ENCODE data around the gene NEMP1.

NEMP1 gene

DNA sequence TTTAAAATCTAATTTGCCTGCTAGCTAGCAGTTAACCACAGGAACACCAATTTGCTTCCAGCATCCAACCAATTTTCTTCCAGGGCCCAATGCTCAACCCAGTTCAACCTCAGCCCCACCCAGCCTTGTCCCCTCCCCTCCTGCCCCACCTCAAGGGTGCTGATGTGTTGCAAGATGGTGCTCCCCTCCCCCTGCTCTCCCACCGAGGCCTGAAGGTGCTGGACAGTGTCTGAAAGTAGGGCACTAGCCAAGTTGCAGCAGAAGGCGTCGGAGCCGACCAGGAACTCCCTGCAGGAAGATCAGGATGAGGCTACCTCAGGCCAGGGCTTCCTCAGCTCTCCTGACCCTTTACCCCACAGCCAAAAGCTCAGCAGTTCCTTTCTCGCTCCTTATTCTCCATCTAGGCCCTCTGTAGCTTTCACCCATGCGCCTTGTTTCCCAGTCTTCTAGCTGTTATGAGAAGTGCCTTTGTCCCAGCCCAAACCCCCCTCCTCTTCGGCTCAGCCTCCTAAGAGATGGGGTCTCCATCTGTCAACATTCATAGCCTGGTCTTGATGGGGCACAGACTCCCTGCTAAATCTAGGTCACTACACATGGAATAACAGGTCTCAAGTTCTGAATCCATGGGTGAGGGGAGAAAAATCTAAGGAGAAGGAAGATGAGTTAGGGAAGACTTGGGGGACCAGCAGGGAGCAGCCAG lies 29.0 kb upstream of the NEMP1 start:
- in situ Hi-C loops (cut with MboI; ENCODE audit: low sequenced_read_pairs) = no loop called here

- in situ Hi-C loops (cut with MboI; ENCODE audit: low sequenced_read_pairs) = no loop called here
Measured at GRCh38 chr12:57106021-57106708, 27.6 kb upstream of the NEMP1 start.

DNA sequence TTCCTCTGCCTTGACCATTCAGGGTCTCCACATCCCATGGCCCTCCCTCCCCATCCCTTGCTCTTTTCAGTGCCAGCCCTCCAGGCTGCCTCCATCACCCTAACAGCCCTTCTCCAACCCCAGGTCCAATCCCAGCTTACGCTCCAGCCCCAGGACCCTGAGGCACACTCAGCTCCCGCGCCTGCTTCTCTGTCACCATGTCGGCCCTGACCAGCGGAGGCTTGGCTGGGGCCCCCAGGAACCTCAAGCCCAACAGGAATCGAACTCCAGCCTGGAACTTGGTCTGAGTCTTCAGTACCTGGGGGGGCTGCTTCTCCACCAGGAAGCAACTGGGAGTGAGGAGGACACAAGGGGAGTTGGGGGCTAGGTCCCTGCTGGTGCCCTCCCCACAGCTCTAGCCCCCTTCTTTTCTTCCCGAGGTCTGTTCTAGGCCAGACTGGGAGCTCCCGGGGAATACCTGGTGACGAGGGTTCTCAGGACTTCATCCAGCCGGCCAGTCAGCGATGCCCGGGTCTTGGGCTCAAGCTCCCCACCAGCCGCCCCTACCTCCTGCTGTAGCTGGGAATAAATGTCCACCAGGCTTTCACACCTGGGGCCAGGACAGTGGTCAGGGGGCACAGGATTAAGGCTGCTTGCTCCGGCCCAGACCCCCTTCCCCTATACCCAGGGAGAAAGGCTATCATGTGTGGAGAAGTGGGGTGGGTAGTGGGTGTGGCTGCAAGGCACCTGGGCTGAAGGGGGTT lies 26.6 kb upstream of the NEMP1 start:
- in situ Hi-C loops (cut with MboI; ENCODE audit: low sequenced_read_pairs) = no loop called here

GRCh38 chr12:57104292-57104910 lies 25.8 kb upstream of the NEMP1 start:
- in situ Hi-C loops (cut with MboI; ENCODE audit: low sequenced_read_pairs) = no loop called here

DNA sequence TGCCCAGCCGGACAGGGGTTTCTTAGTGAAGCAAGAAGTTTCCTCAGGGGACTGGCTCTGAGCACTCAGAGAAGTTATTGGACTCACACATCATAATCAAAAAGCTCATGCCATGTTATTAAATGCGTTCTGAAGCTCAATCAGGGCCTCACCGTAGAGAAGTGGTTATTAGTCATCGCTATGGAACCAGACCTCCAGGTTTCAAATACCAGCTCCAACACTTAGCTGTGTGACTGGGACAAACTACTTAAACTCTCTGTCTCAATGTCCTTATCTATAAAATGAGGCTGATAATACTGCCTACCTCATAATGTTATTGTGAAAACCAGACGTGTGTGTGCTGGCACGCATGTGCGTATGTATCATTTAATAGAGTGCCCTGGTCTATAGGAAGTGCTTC lies 25.3 kb upstream of the NEMP1 start:
- in situ Hi-C loops (cut with MboI; ENCODE audit: low sequenced_read_pairs) = no loop called here

DNA sequence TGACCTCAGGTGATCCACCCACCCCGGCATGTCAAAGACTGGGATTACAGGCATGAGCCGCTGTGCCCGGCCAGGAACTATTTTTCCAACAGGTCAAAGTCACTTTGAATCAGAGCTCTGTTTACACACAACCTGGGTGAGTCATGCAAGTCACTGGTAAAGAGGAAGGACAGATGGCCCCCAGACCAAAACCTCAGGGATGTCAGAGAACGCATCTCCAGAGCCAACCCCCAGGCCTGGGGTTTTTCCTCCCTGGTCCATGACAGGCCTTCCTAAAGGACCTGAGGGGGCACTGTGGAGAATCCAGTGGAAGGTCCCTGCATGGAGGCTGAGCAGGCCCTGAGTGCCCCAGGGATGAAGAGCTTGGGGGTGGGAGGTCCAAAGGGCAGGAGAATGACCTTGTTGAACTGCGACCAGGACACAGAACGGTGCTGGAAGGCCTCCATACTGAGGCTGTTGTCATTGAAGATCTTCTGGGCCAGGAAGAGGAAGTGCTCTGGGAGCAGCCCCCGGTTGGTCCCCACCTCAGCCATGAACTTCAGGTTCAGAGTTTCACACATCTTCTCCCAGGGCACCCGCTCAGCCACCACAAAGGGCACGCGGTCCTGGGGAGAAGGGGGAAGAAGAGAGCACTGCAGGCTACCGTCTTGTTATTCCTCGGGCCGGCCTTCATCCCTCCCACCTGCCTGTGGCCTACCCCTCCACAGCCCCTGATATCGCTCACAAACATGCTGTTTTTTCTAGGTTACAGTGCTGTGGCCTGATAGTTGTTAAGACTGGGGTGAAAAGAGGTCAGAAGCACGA lies 23.5 kb upstream of the NEMP1 start:
- in situ Hi-C loops (cut with MboI; ENCODE audit: low sequenced_read_pairs) = no loop called here

DNA sequence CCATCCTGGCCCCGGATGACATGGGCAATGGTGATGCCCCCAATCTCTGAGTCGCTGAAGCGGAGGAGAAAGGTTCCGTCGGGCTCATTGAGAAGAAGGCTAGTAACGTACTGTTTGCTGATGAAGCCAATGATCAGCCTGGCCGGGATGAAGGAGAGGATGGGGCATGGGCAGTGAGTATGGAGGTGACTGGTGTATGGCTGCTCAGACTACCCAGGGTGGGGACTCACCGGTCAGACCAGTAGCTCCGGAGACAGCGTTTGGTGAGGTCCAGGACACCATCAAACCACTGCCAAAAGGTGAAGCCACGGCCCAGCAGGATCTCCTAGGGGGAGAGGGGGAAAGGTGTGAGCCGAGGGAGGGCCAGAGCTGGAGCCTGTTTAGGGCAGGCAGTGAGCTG lies 21.2 kb upstream of the NEMP1 start:
- in situ Hi-C loops (cut with MboI; ENCODE audit: low sequenced_read_pairs) = no loop called here

DNA sequence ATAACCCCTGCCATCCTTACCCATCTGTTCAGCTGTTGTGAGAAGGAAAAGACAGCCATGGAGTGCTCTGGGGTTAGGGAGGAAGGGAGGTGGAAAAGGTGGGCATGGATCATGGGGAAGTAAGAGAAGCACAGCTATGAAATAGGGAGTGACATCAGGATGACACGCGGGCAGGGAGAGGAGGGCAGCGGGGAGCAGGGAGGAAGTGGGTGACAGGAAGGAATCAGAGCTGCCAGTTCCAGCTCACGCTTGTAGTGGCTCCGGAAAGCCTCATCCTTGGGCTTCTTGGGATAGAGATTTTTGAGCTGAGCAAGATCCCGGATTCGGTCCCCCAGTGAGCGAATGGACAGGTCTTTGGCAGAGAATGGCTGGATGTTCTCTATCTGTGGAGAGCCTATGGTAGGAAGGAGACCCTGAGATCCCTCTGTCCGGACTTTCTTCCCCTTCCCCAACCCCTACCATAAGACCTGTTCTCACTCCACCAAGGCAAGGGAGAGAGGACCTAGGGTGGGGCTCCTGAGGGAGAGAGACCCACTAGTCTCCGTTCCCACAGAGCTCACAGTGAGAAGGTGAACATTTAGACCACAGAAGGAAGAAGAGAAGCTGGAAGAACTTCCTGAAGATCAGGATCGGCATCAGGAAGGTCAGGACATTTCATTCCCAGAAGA lies 20.6 kb upstream of the NEMP1 start:
- in situ Hi-C loops (cut with MboI; ENCODE audit: low sequenced_read_pairs) = no loop called here

DNA sequence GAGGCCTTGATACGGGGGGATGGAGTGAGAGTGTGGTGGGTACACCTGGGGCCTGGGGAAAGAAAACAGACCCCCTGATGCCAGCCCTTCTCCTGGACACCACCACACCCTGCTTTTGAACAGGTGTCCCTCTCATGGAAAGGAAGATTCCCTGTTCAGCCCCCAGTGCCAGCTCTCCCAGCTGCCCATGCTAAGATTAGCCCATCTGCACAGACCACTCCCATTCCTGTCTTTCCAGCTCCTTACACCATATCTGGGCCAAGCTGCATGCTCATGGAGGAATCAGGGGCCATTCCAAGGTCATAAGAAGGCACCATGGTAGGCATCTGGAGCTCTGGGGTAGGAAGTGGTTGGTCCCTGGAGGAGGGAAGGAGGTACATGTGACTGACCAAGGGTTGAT lies 20.0 kb upstream of the NEMP1 start:
- in situ Hi-C loops (cut with MboI; ENCODE audit: low sequenced_read_pairs) = no loop called here

- in situ Hi-C loops (cut with MboI; ENCODE audit: low sequenced_read_pairs) = no loop called here
Measured at GRCh38 chr12:57097554-57097835, 18.9 kb upstream of the NEMP1 start.

- in situ Hi-C loops (cut with MboI; ENCODE audit: low sequenced_read_pairs) = no loop called here
Measured at GRCh38 chr12:57096748-57097553, 18.4 kb upstream of the NEMP1 start.

- in situ Hi-C loops (cut with MboI; ENCODE audit: low sequenced_read_pairs) = no loop called here
Measured at GRCh38 chr12:57096099-57096572, 17.5 kb upstream of the NEMP1 start.

- in situ Hi-C loops (cut with MboI; ENCODE audit: low sequenced_read_pairs) = no loop called here
Measured at GRCh38 chr12:57095440-57095839, 16.8 kb upstream of the NEMP1 start.

DNA sequence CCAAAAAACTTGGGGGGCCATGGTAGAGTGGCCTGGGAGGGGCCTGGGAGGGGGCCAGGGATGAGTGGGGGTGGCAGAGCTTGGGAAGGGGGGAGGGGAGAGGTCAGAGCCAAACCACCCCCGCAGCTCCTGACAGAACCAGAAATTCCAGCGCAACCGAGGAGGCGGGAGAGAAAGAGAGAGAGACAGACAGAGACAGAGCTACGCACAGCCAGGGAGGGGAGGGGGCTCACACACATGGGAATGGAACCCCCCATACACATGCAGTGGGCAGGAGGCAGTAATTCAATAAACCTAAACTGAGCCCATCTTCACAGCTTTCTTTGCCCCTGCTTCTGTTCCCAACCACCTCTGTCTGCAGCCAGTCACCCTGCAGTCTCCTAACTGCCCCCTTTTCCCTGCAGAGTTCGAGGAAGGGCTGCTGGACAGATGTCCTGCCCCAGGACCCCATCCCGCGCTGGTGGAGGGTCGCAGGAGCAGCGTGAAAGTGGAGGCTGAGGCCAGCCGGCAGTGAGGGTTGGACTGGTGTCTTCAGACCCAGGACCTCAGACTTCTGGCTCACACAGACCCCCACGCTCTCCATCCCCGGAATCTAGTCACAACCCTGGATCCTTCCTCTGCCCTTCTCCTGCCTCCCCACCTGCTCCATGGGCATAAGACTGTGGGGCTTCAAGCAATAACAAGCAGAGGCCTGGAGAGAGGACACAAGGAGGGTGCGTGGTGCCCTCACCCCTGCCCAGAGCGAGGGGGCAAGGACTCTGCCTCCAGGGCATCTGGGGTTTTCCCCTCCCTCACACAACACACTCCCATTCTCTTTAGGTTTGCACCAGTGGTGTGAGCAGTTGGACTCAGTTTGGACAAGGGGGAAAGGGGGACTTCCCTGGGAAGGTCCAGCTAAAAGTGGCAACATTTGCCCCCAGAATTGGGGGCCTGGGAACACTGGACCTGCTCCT lies 15.9 kb upstream of the NEMP1 start:
- in situ Hi-C loops (cut with MboI; ENCODE audit: low sequenced_read_pairs) = no loop called here

DNA sequence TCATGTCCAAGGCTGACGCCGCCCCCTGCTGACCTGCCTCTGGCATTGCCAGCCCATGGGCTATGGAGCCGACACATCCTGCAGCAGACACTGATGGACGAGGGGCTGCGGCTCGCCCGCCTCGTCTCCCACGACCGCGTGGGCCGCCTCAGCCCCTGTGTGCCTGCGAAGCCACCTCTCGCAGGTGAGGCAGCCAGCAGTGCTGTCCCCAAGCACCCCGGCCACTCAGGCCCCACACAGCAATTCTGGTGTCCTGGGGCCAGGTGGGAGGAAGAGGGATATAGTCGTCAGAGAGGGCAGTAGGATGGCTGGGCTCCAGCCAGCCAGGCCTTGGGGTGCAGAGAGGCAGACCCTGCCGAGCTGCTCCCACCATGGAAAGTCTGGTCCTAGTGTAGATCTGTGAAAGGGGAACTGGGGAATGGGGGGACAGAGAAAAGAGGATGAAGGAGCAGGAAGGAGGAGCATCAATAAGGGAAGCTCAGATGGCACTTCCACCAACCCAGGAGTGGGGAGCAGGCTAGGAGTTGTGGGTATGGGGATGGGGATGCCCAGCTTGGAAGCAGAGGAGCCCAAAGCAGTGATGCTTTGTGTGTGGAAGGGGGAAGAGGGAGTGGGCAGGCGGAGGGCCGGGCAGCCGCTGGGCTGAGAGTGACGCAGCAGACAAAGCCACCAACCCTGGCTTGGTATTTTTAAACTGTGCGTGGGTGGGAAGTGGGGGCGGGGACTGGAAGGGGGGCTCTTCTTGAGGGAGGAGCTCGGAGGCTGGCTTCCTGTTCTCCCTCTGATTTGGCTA lies 15.0 kb upstream of the NEMP1 start:
- in situ Hi-C loops (cut with MboI; ENCODE audit: low sequenced_read_pairs) = no loop called here

DNA sequence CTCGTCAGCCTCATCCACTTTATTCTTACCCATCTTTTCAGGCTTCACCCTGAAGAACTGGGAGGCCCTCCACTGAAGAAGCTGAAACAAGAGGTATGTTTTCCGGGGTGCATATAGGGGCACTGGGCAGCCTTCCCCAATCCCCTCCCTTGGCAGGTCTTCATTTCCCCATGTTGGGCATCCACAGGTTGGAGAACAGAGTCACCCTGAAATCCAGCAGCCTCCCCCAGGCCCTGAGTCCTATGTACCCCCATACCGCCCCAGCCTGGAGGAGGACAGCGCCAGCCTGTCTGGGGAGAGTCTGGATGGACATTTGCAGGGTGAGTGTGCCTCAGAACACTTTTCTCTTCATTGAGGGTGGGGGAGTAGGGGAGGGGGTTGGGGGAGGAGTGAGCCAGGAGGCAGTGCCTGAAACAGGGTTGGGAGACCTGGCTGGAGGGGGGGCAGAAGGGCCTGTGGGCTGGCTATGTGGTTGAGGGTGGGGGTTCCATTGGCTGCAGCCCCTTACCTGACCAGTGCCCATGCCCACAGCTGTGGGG lies 14.4 kb upstream of the NEMP1 start:
- in situ Hi-C loops (cut with MboI; ENCODE audit: low sequenced_read_pairs) = no loop called here

DNA sequence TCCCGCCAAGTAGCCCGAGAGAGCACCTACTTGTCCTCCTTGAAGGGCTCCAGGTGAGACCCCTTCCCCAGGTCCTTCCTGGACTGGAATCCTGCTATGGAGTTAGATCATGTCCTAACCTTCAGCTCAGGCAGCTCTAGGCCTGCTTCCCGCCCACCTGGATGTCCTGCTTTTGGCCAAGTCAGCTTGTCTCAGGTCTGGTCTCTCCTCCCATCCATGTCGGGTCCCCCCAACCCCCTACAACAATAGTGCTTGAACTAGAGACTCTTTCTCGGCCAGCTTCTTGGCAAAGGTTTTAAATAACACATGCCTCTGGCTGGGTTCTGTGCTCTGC lies 13.9 kb upstream of the NEMP1 start:
- in situ Hi-C loops (cut with MboI; ENCODE audit: low sequenced_read_pairs) = no loop called here

All from hTERT RPE-1 (cell line).